Renal cortex interstitium (tissue), 11 donors: ENCODE results near the gene CELA2A. TPM values are rescaled to one million over a fixed set of nuclear protein-coding genes. Genes with fewer than 3 reads are reported as not detected.
"Not testable (repeated sequence)": the region's sequence is repeated elsewhere in the genome, so short reads cannot be mapped to it uniquely, and the experiment has no call there.

ENCODE experiments used
- DNase-seq, 11 donors: peaks; one replicate each; pipeline ENCODE4 v3.0.0-alpha.2; 2013; ENCODE audit warnings: low read depth in 9 of 11, low spot score in 4 of 11; ENCODE audit errors: extremely low read depth in 1 of 11
- polyA plus RNA-seq, 3 donors: library from polyadenylated mRNA; unstranded; fragments of 120-200 nt; gene quantifications; one replicate each; pipeline ENCODE4 v1.2.1, GENCODE V29; 2013; ENCODE audit not compliant: insufficient read length in 3 of 3

The CELA2A gene
- polyA plus RNA-seq, 3 donors = 0.41 TPM; not detected in 2

DNA sequence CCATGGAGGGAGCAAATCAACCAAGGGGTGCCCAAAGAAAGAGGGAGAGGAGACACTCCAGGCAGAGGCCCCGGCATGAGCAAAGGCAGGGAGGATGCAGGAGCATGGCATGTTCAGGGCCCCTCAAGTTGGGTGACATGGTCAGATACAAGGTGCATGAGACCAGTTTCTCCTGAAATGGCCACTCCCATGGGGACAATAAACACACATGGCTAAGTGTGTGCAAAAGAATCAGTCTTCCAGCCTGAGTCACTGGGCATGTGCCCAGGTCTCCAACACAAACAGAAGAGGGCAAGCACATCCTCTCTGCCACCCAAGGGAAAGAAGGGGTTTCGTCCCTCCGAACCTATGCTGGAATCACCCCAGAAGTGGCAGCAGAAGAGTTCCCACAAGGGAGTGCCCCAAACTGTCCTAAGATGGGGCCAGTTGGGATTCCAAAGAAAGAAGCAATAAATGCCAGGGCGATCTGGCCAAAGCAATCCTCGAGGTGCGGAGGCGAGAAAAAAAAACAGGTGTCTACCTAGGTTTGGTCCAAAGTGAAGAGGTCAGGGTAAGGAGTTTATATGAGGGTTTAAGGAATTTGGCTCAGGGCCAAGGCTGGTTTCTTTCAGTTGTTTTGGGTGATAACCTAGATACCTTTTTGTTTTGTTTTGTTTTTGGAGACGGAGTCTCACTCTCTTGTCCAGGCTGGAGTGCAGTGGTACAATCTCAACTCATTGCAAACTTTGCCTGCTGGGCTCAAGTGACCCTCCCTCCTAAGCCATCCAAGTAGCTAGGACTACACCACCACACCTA lies 54.3 kb downstream of the CELA2A start:
- no peak for DNase-seq

DNA sequence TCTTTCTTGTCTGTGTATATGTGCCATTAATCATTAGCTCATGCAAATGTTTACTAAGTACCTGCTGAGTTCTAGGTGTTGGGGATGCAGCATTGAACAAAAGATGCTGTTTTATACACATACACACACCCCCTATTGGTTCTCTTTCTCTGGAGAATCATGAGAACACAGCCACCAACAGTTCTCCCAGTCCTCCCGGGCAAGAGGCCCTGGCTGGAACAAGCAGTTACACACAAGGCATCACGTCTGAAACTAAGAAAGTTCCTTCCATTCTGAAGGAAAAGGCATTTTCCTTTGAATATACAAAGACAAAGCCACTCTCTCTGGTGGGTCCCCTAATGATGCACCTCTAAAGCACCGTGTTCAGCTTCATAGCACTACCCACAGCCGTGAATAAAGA lies 56.7 kb downstream of the CELA2A start:
- no peak for DNase-seq

DNA sequence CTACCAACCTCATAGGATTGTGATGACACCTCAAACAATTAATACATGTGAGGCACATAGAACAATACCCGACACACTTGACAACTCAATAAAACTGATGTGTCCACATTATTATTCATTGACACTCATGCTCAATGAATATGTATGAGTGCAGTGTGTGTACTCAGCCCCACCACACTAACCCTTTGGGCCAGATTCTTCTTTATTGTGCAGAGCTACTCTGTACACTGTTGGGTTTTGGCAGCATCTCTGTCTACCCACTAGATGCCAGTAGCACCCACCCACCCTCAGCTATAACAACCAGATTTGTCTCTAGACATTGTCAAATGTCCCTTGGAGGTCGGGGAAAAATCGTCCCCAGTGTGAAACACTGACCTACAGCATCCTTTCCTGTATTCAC lies 57.4 kb downstream of the CELA2A start:
- DNase-seq = no peak

DNA sequence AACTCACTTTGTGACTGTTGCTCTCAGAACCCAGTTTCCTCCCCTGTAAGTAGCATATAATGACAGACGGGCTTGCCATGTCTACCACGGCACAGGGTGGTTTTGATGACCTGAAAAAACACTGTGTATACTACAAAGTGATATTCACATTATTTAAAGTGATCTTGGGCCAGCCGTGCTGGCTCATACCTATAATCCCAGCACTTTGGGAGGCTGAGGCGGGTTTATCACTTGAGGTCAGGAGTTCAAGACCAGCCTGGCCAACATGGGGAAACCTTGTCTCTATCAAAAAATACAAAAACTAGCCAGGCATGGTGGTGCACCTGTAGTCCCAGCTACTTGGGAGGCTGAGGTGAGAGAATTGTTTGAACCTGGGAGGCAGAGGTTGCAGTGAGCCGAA lies 58.0 kb downstream of the CELA2A start:
- not testable (repeated sequence) for DNase-seq

DNA sequence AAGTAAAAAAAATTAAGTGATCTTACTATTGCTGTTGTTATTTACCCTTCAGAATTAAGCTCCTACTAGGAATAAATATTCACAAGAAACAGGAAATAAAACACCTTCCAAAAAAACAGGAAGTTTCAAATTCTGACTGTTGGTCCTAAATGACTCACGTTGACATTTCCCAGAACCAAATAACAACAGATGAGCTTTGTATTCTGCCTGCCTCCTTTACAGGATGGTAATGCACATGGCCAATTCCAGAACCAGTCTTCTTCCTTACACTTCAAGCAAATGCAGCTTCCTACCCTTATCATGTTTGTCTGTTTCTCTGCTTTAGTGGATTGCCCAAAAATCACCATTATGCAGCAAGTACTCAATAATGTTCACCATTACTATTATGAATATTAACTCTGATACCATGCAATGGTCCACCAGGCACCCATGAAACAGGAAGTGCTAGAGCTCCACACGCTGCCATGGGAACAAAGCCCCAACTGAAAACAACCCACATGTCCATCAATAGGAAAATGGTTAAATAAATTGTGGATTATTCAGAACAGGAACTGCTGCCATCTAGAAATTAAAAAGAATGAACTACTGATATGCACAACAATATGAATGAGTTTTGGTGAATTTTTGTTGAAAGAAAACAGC lies 58.6 kb downstream of the CELA2A start:
- no peak for DNase-seq

DNA sequence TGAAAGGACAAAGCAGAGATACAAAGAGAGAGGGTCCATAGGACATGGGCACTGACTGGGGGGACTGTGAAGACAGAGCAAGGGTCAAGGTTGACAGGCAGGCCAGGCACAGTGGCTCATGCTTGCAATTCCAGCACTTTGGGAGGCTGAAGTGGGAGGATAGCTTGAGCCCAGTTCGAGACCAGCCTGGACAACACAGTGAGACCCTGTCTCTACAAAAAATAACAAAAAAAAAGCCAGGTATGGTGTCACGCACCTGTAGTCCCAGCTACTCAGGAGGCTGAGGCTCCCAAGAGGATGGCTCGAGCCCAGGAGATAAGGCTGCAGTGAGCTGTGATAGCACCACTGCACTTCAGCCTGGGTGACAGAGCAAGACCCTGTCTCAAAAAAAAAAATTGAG lies 63.1 kb downstream of the CELA2A start:
- no peak for DNase-seq

DNA sequence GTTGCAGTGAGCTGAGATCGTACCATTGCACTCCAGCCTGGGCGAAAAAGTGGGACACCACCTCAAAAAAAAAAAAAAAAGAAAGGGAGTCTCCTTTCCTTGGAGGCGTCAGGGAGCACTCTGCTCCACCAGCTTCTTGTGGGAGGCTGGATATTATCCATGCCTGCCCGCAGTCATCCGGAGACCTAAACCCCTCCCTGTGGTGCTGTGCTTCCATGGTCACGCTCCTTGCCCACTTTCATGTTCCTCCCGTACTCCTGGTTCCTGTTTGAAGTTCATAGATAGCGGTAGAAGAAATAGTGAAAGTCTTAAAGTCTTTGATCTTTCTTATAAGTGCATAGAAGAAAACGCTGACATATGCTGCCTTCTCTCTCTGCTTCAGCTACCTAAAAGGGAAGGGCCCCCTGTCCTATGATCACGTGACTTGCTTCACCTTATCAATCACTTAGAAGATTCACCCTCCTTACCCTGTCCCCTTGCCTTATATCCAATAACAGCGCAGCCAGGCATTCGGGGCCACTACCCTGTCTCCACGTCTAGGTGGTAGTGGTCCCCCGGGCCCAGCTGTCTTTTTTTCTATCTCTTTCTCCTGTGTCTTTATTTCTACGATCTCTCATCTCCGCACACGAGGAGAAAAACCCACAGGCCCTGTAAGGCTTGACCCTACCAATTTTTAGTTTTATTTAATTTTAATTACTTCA lies 64.8 kb downstream of the CELA2A start:
- not testable (repeated sequence) for DNase-seq

Other genes with a start within 250 kb of the CELA2A start
- 1 to 10 TPM; 3.3 to 6.5 (median 3.5) TPM for gene FHAD1, start 209.5 kb upstream of the CELA2A start, polyA plus RNA-seq
- gene EFHD2, start 46.8 kb upstream of the CELA2A start, polyA plus RNA-seq = 10 to 100 TPM in 2 of 3 donors, 1 to 10 TPM in 1; 9.6 to 19.8 (median 14.5) TPM
- under 1 TPM; 0.09 to 0.36 (median 0.25) TPM for gene CTRC, start 18.3 kb upstream of the CELA2A start, polyA plus RNA-seq
- under 1 TPM; 0.32 to 0.61 (median 0.56) TPM for gene CELA2B, start 19.4 kb downstream of the CELA2A start, polyA plus RNA-seq
- gene CASP9, start 67.5 kb downstream of the CELA2A start, polyA plus RNA-seq = 10 to 100 TPM; 29.8 to 58.8 (median 34.1) TPM
- 10 to 100 TPM; 27.0 to 40.5 (median 31.6) TPM for gene DNAJC16, start 70.1 kb downstream of the CELA2A start, polyA plus RNA-seq
- gene AGMAT, start 128.3 kb downstream of the CELA2A start, polyA plus RNA-seq = 10 to 100 TPM; 30.6 to 35.6 (median 33.3) TPM
- gene DDI2, start 160.7 kb downstream of the CELA2A start, polyA plus RNA-seq = 10 to 100 TPM; 19.3 to 24.9 (median 22.1) TPM
- gene PLEKHM2, start 227.6 kb downstream of the CELA2A start, polyA plus RNA-seq = 10 to 100 TPM; 44.2 to 49.2 (median 45.9) TPM